HEK293T (cell line): ENCODE measurements around the gene TMEM151B.

ENCODE experiments used
- CTCF ChIA-PET: fragments of 350-600 bp; formaldehyde crosslinking; extraction: SDS; loops from one replicate; lab custom pipeline; 2021; ENCODE audit warnings: antibody characterized with exemption, inconsistent platforms; lab: Yijun Ruan, JAX
- POLR2A ChIA-PET: fragments of 350-600 bp; formaldehyde crosslinking; extraction: SDS; loops from one replicate; lab custom pipeline; 2020; ENCODE audit warnings: antibody characterized with exemption, inconsistent platforms; lab: Yijun Ruan, JAX
- DNase-seq: peaks from one replicate; pipeline ENCODE4 v3.0.0; 2012; ENCODE audit warnings: mixed read lengths; ENCODE audit errors: extremely low spot score
- ARNT ChIP-seq: fragments of 450-650 bp; IDR thresholded peaks from 2 replicates; pipeline ENCODE4 v1.6.1; 2017; ENCODE audit warnings: mild to moderate bottlenecking
- BHLHE40 ChIP-seq: fragments of 450-650 bp; IDR thresholded peaks from 2 replicates; pipeline ENCODE4 v1.6.1; 2016; ENCODE audit warnings: mild to moderate bottlenecking, moderate library complexity, borderline replicate concordance
- CTBP1 ChIP-seq: fragments of 450-650 bp; IDR thresholded peaks from 2 replicates; pipeline ENCODE4 v1.6.1; 2016; ENCODE audit warnings: borderline replicate concordance
- ELF4 ChIP-seq: fragments of 450-650 bp; IDR thresholded peaks from 2 replicates; pipeline ENCODE4 v1.6.1; 2017; ENCODE audit warnings: antibody characterized with exemption
- FOXA1 ChIP-seq: fragments of 450-650 bp; IDR thresholded peaks from 2 replicates; pipeline ENCODE4 v1.6.1; 2016; ENCODE audit warnings: mild to moderate bottlenecking
- FOXK2 ChIP-seq: fragments of 450-650 bp; IDR thresholded peaks from 2 replicates; pipeline ENCODE4 v1.6.1; 2016; ENCODE audit warnings: mild to moderate bottlenecking
- FOXM1 ChIP-seq: fragments of 450-650 bp; IDR thresholded peaks from 2 replicates; pipeline ENCODE4 v1.6.1; 2017; ENCODE audit warnings: mild to moderate bottlenecking, borderline replicate concordance
- HDGF ChIP-seq: fragments of 450-650 bp; IDR thresholded peaks from 2 replicates; pipeline ENCODE4 v1.6.1; 2017; ENCODE audit warnings: antibody characterized with exemption, borderline replicate concordance
- L3MBTL2 ChIP-seq: fragments of 450-650 bp; conservative IDR thresholded peaks from 2 replicates; pipeline ENCODE4 v1.6.1; 2016; ENCODE audit warnings: mild to moderate bottlenecking
- LEF1 ChIP-seq: fragments of 450-650 bp; IDR thresholded peaks from 2 replicates; pipeline ENCODE4 v1.6.1; 2017; ENCODE audit warnings: mild to moderate bottlenecking, borderline replicate concordance
- NFRKB ChIP-seq: fragments of 450-650 bp; IDR thresholded peaks from 2 replicates; pipeline ENCODE4 v1.6.1; 2016; ENCODE audit warnings: mild to moderate bottlenecking, moderate library complexity
- SP1 ChIP-seq: fragments of 450-650 bp; IDR thresholded peaks from 2 replicates; pipeline ENCODE4 v1.6.1; 2017
- SUZ12 ChIP-seq: fragments of 450-650 bp; IDR thresholded peaks from 2 replicates; pipeline ENCODE4 v1.6.1; 2016; ENCODE audit warnings: mild to moderate bottlenecking
- TARDBP ChIP-seq: fragments of 450-650 bp; IDR thresholded peaks from 2 replicates; pipeline ENCODE4 v1.6.1; 2016
- ZNF384 ChIP-seq: fragments of 450-650 bp; IDR thresholded peaks from 2 replicates; pipeline ENCODE4 v1.6.1; 2016
- TF ChIP-seq, protein P1 (sequence below): fragments of 450-650 bp; IDR thresholded peaks from 2 replicates; pipeline ENCODE4 v1.6.1; 2016

TMEM151B gene

DNA sequence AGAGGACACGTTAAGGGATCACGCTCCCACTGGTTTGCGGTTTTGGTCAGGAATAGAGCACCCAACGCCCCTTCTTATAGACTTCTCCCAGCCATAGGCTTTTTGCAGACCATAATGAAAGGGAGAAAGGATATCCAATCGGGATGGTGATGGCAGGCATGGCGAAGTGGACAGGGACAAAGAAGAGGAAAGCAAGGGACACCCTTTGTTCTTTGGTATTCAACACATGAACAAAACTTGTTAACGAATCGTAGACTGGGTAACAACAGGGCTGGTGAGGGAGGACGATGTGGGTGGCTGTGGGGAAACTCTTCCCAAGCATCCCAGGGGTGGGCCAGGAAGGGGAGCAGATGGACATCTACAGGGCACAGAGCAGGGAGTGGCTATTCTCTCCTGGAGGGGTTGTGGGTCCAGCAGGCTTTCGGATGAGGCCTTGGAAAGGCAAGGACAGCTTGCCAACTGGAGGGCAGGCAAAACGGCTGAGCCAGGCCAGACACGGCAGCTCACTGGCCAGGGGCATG lies 24.8 kb upstream of the TMEM151B start:
- TF ChIP-seq ZNF384 (no peak), BHLHE40 (no peak), SUZ12 (no peak), L3MBTL2 (no peak), ELF4 (no peak), HDGF (no peak), NFRKB (no peak), ARNT (no peak), FOXK2 (no peak), TARDBP (no peak), SP1 (no peak), CTBP1 (no peak), FOXM1 (no peak), FOXA1 (no peak), LEF1 (no peak)
- TF ChIP-seq, protein P1, sequence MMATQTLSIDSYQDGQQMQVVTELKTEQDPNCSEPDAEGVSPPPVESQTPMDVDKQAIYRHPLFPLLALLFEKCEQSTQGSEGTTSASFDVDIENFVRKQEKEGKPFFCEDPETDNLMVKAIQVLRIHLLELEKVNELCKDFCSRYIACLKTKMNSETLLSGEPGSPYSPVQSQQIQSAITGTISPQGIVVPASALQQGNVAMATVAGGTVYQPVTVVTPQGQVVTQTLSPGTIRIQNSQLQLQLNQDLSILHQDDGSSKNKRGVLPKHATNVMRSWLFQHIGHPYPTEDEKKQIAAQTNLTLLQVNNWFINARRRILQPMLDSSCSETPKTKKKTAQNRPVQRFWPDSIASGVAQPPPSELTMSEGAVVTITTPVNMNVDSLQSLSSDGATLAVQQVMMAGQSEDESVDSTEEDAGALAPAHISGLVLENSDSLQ, result no peak
- DNase-seq, result no peak
- POLR2A ChIA-PET, result interaction anchor here (1.3 to 4.9 kb wide), 7 partner anchors 9 to 108 kb away, joined by 4 to 117 read pairs (median 22); partner anchors contain the start of genes NFKBIE, SLC29A1 and SLC35B2
- CTCF ChIA-PET, result interaction anchor here (0.6 to 1.7 kb wide), 4 partner anchors 10 to 169 kb away, joined by 3 to 8 read pairs (median 4); partner anchors contain the start of gene SLC35B2

DNA sequence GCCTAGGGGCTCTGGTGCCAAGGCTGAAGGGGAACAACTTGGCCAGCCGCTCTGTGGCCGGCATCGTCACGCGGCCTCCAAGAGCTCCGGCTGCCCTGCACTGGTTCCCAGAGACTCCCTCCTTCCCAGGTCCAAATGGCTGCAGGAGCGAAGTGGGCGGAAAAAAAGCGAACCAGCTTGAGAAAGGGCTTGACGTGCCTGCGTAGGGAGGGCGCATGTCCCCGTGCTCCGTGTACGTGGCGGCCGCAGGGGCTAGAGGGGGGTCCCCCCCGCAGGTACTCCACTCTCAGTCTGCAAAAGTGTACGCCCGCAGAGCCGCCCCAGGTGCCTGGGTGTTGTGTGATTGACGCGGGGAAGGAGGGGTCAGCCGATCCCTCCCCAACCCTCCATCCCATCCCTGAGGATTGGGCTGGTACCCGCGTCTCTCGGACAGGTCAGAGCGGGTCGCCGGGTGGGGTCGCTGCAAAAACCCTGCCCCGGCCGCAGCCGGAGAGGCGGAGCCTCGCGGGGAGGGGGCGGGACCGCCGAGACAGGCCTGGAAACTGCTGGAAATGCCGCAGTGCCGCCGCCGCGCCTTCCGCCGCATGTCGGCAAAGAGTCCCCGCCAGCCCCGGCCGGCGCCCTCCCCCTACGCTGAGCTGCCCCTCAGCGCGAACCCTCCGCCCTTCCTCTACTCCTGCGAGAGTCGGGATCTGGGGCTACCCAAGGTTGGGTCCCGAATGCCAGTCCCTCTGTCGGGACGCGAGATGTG lies 24.2 kb upstream of the TMEM151B start:
- ChIA-PET POLR2A (interaction anchor here (0.5 to 4.9 kb wide), 54 partner anchors 10 to 1316 kb away, joined by 3 to 117 read pairs (median 4); partner anchors contain the start of genes CNPY3, GTPBP2, MYMX and NFKBIE), CTCF (interaction anchor here (0.5 to 1.7 kb wide), 9 partner anchors 9 to 1074 kb away, joined by 3 to 8 read pairs (median 3); partner anchors contain the start of gene SLC35B2)
- peak; percentile 71 for DNase-seq
- TF ChIP-seq, protein P1, result peak; percentile 90
- no peak for TF ChIP-seq FOXA1
- no peak for TF ChIP-seq TARDBP
- peak; percentile 42; the same call in 1 of the 2 replicates for TF ChIP-seq FOXM1
- 0 out of 2 replicates have a peak, but pooled peaks have one; percentile 9 for TF ChIP-seq L3MBTL2
- TF ChIP-seq CTBP1, result peak; percentile 25; the same call in 1 of the 2 replicates

DNA sequence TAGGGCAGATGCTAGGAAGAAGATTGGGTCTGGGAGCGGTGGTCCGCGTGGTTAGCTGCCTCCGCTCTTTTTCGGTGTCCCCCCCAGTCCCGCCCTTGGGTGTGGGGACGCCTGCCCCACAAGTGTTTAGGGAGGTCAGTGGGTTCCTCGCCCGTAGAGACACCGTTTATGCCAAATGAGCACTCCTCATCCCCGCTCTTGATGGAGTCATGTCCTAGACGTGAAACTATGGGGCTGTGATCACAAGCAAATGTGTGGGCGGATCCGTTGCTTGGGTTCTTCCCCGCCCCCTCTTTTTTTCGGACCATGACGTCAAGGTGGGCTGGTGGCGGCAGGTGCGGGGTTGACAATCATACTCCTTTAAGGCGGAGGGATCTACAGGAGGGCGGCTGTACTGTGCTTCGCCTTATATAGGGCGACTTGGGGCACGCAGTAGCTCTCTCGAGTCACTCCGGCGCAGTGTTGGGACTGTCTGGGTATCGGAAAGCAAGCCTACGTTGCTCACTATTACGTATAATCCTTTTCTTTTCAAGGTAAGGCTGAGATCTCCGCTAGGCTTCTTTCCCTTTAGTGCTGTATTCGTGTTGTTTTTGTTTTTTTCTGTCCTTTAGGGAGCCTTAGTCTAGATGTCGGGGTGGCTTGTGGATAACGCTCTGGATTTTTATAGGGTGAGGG lies 23.4 kb upstream of the TMEM151B start, which contains the start of gene HSP90AB1:
HSP90AB1 (plus strand) TSS at position 439 of the 675 bp plus-strand sequence. CDS start 1,529 bp downstream, outside the sequence.
- CTCF ChIA-PET, result interaction anchor here (0.5 to 1.6 kb wide), 7 partner anchors 9 to 1075 kb away, joined by 3 to 9 read pairs (median 3); no protein-coding TSS in a partner anchor
- peak; percentile 90 for DNase-seq

More for the DNA sequence above, 23.4 kb upstream of the TMEM151B start, which contains the start of gene HSP90AB1:
- TF ChIP-seq BHLHE40 (no peak), ZNF384 (no peak), FOXM1 (peak; percentile 82; the same call in 1 of the 2 replicates), ELF4 (peak; percentile 97), TARDBP (no peak), HDGF (no peak), LEF1 (no peak), FOXK2 (no peak), SUZ12 (no peak), NFRKB (no peak; the same call in 1 of the 2 replicates), CTBP1 (peak; percentile 26; the same call in 1 of the 2 replicates), SP1 (no peak), FOXA1 (no peak), L3MBTL2 (peak; percentile 67; the same call in 1 of the 2 replicates), ARNT (no peak)
- TF ChIP-seq, protein P1, result no peak
- POLR2A ChIA-PET, result interaction anchor here (0.5 to 4.9 kb wide), 56 partner anchors 10 to 1317 kb away, joined by 3 to 117 read pairs (median 4); partner anchors contain the start of genes CNPY3, GTPBP2, MYMX and NFKBIE
